ENCODE measurements around the gene ATXN1.

Gene ATXN1

DNA sequence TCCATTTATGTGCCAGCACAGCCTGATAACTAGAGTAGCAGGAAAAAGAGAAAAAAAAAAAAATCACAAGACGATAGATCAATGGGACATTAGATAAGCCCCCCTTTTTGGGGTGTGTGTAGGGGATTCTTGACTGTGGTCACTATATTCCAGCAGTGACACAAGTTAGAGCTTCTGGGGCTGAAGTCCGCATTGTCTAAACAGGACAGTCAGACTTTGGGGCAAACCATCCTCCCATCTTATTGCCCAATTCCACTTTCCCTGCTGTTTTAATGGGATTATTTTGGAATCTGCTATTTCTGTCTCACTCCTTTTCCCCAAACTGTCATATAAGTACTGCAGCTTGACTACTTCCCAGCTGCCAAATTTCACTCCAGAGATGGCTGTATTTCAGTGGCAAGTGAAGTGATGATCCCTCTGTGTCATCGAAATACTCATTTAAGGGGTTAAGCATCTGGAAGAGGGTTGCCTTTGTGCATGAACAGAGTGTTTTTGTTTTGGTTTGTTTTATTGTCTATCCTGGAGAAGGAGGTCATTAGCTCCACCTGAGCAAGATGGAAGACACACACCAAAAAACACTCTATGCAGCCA lies 182.5 kb downstream of the ATXN1 start:
- no peak overlapping the region for H2AK5ac ChIP-seq (ENCODE audit: low read depth, low read length)
- H4K91ac ChIP-seq (ENCODE audit: low read depth, low read length, poor library complexity) = no peak overlapping the region
- H3K4ac ChIP-seq (ENCODE audit: low read length) = no peak overlapping the region
- no peak overlapping the region for H2BK12ac ChIP-seq (ENCODE audit: low read length)
- no peak overlapping the region for H3K4me3 ChIP-seq (ENCODE audit: low read length in 2 of 2)
- H2BK120ac ChIP-seq (ENCODE audit: low read depth, low read length) = no peak overlapping the region
- H2AFZ ChIP-seq (ENCODE audit: low read length) = no peak overlapping the region
- no peak overlapping the region for H3K27ac ChIP-seq (replicated peaks; ENCODE audit: low read length)
- no peak overlapping the region for H3K23ac ChIP-seq (ENCODE audit: low read depth, low read length, poor library complexity)
- H3K9me3 ChIP-seq (replicated peaks in 1 of 2; ENCODE audit: control insufficient read depth in 2 of 2, insufficient read depth in 1 of 2, low read depth in 1 of 2, low read length in 2 of 2) = no peaks in the 10 kb centered on the region
- no peak overlapping the region for H3K9ac ChIP-seq (ENCODE audit: low read depth, low read length, poor library complexity)
- H3K27me3 ChIP-seq (ENCODE audit: control insufficient read depth in 3 of 3, insufficient read depth in 3 of 3, low read depth in 1 of 3, low read length in 3 of 3) = no peaks in the 10 kb centered on the region
- DNase-seq (ENCODE audit: low spot score) = no peak
- no peak overlapping the region for H3K18ac ChIP-seq (ENCODE audit: low read length)
- H4K8ac ChIP-seq (ENCODE audit: low read depth, low read length) = no peak overlapping the region
- H3K4me2 ChIP-seq (ENCODE audit: insufficient read depth, low read length, poor library complexity, severe bottlenecking) = no peak overlapping the region
- no CpG with 5 or more reads among the region's 3 CpGs for WGBS, 2 donors (ENCODE audit: extremely low coverage in 2 of 2, insufficient read length in 2 of 2, insufficient replicate concordance in 1 of 2)
- H2BK15ac ChIP-seq (ENCODE audit: low read length) = no peak overlapping the region
- H3K36me3 ChIP-seq (replicated peaks in 1 of 2; ENCODE audit: control insufficient read depth in 2 of 2, insufficient read depth in 2 of 2, low read length in 2 of 2) = no peaks in the 10 kb centered on the region
- H3K14ac ChIP-seq (ENCODE audit: low read length) = no peak overlapping the region
- H2BK5ac ChIP-seq (ENCODE audit: low read length) = no peak overlapping the region
- peaks cover 2% of the 10 kb centered on the region for H3K79me1 ChIP-seq (ENCODE audit: low read depth, low read length)
- no peaks in the 10 kb centered on the region for H3K4me1 ChIP-seq (ENCODE audit: control insufficient read depth in 2 of 2, insufficient read depth in 1 of 2, low read depth in 1 of 2, low read length in 2 of 2)

DNA sequence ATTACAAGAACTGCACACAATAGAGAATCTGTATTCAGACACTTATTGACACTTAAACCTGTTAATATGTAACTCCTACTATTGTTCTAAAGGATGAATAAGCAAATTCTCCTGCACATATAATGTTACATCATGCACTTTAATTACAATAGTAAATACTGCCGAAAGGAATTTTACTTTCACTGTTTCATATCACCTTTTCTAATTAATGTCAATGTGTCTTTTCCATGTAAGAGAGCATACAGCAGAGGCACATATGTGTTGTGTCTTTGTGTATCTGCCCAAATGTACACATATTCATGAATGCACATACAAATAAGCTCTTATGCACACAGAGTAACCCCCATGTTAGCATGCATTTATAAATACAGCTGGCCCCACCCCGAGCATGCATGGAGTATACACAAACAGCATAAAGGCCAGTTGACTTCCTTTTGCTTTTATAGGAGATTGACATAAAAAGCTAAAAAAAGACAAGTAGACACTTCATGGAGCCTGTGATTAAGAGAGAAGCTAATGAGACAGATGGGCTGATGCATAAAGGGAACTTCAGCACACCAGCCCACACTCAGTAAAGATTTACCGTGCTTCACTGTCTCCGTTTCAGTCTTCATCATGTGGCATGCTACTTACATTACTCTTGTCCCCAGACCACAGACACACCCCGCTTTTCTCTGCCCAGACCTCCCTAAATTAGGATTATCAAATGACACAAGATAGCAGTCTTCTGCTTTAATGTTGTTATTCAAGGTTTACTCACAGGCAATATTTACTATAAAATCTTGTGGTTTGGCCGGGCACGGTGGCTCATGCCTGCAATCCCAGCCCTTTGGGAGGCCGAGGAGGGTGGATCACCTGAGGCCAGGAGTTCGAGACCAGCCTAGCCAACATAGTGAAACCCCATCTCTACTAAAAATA lies 184.6 kb downstream of the ATXN1 start:
- Histone ChIP-seq H2BK5ac (ENCODE audit: low read length) (no peak overlapping the region), H3K4me2 (ENCODE audit: insufficient read depth, low read length, poor library complexity, severe bottlenecking) (no peak overlapping the region), H2AK5ac (ENCODE audit: low read depth, low read length) (no peak overlapping the region), H3K4me3 (ENCODE audit: low read length in 2 of 2) (no peak overlapping the region), H3K18ac (ENCODE audit: low read length) (no peak overlapping the region), H3K4me1 (ENCODE audit: control insufficient read depth in 2 of 2, insufficient read depth in 1 of 2, low read depth in 1 of 2, low read length in 2 of 2) (peaks cover 0 to 2% of the 10 kb centered on the region in 2 donors), H3K9me3 (replicated peaks in 1 of 2; ENCODE audit: control insufficient read depth in 2 of 2, insufficient read depth in 1 of 2, low read depth in 1 of 2, low read length in 2 of 2) (no peaks in the 10 kb centered on the region), H4K91ac (ENCODE audit: low read depth, low read length, poor library complexity) (no peak overlapping the region), H3K27me3 (ENCODE audit: control insufficient read depth in 3 of 3, insufficient read depth in 3 of 3, low read depth in 1 of 3, low read length in 3 of 3) (no peaks in the 10 kb centered on the region), H2BK120ac (ENCODE audit: low read depth, low read length) (no peak overlapping the region), H4K8ac (ENCODE audit: low read depth, low read length) (no peak overlapping the region), H3K9ac (ENCODE audit: low read depth, low read length, poor library complexity) (no peak overlapping the region), H2BK15ac (ENCODE audit: low read length) (no peak overlapping the region), H3K14ac (ENCODE audit: low read length) (no peak overlapping the region), H3K36me3 (replicated peaks in 1 of 2; ENCODE audit: control insufficient read depth in 2 of 2, insufficient read depth in 2 of 2, low read length in 2 of 2) (no peaks in the 10 kb centered on the region), H2BK12ac (ENCODE audit: low read length) (no peak overlapping the region), H3K27ac (replicated peaks; ENCODE audit: low read length) (no peak overlapping the region), H3K4ac (ENCODE audit: low read length) (no peak overlapping the region), H3K79me1 (ENCODE audit: low read depth, low read length) (peaks cover 2% of the 10 kb centered on the region), H3K23ac (ENCODE audit: low read depth, low read length, poor library complexity) (no peak overlapping the region), H2AFZ (ENCODE audit: low read length) (no peak overlapping the region)
- DNase-seq (ENCODE audit: low spot score) = no peak
- WGBS, 2 donors (ENCODE audit: extremely low coverage in 2 of 2, insufficient read length in 2 of 2, insufficient replicate concordance in 1 of 2) = no CpG with 5 or more reads among the region's 9 CpGs

DNA sequence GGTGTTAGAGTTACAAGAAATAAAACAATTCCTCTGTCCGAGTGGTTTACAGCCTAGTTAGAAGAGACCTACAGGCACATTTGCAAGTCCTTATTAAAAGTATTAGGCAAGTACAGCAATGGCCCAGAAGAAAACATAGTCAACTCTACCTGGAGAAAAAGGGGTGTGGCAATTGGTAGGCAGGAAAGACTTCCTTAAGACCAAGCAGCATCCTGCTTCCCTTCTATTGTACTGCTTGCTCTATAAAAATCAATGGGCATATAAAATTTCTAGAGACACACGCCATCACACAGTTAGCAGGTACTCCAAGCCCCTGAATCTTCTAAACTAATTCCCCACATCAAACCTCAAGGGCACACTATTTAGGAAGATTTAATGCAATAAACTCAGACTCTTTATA lies 185.6 kb downstream of the ATXN1 start:
- H3K4ac ChIP-seq (ENCODE audit: low read length) = no peak overlapping the region
- no peak overlapping the region for H3K18ac ChIP-seq (ENCODE audit: low read length)
- peaks cover 0 to 2% of the 10 kb centered on the region in 2 donors for H3K4me1 ChIP-seq (ENCODE audit: control insufficient read depth in 2 of 2, insufficient read depth in 1 of 2, low read depth in 1 of 2, low read length in 2 of 2)
- no peak overlapping the region for H2BK5ac ChIP-seq (ENCODE audit: low read length)
- H3K79me1 ChIP-seq (ENCODE audit: low read depth, low read length) = no peaks in the 10 kb centered on the region
- no peak overlapping the region for H3K23ac ChIP-seq (ENCODE audit: low read depth, low read length, poor library complexity)
- no peak overlapping the region for H3K4me2 ChIP-seq (ENCODE audit: insufficient read depth, low read length, poor library complexity, severe bottlenecking)
- no peak overlapping the region for H3K9ac ChIP-seq (ENCODE audit: low read depth, low read length, poor library complexity)
- DNase-seq (ENCODE audit: low spot score) = no peak
- no peaks in the 10 kb centered on the region for H3K9me3 ChIP-seq (replicated peaks in 1 of 2; ENCODE audit: control insufficient read depth in 2 of 2, insufficient read depth in 1 of 2, low read depth in 1 of 2, low read length in 2 of 2)
- no peak overlapping the region for H2BK12ac ChIP-seq (ENCODE audit: low read length)
- no peak overlapping the region for H4K91ac ChIP-seq (ENCODE audit: low read depth, low read length, poor library complexity)
- no peak overlapping the region for H3K27ac ChIP-seq (replicated peaks; ENCODE audit: low read length)
- H4K8ac ChIP-seq (ENCODE audit: low read depth, low read length) = no peak overlapping the region
- WGBS, 2 donors (ENCODE audit: extremely low coverage in 2 of 2, insufficient read length in 2 of 2, insufficient replicate concordance in 1 of 2) = no CpG with 5 or more reads among the region's 2 CpGs
- H2AFZ ChIP-seq (ENCODE audit: low read length) = no peak overlapping the region
- H3K27me3 ChIP-seq (ENCODE audit: control insufficient read depth in 3 of 3, insufficient read depth in 3 of 3, low read depth in 1 of 3, low read length in 3 of 3) = no peaks in the 10 kb centered on the region
- no peak overlapping the region for H3K14ac ChIP-seq (ENCODE audit: low read length)
- no peak overlapping the region for H2AK5ac ChIP-seq (ENCODE audit: low read depth, low read length)
- H3K36me3 ChIP-seq (replicated peaks in 1 of 2; ENCODE audit: control insufficient read depth in 2 of 2, insufficient read depth in 2 of 2, low read length in 2 of 2) = no peaks in the 10 kb centered on the region
- no peak overlapping the region for H2BK120ac ChIP-seq (ENCODE audit: low read depth, low read length)
- no peak overlapping the region for H3K4me3 ChIP-seq (ENCODE audit: low read length in 2 of 2)
- no peak overlapping the region for H2BK15ac ChIP-seq (ENCODE audit: low read length)

DNA sequence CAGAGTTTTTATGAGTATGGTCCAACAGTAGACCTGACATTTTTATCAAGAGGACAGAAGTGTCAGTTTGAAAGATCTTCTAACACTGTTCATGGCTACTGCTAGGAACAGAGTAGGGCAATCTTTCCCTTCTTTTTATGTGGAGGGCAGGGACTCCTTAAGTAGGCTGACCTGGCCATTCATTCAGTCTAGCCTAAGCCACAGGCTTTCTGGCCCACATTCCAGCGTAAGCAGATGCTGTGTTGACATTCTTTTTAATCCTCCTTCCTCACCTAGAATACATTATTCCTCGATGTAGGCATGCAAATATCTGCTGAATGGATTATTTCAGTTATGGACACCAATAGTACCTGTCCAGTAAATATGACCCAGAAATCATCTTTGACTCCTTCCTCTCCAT lies 188.3 kb downstream of the ATXN1 start:
- Histone ChIP-seq H3K9ac (ENCODE audit: low read depth, low read length, poor library complexity) (no peak overlapping the region), H3K18ac (ENCODE audit: low read length) (no peak overlapping the region), H3K27me3 (ENCODE audit: control insufficient read depth in 3 of 3, insufficient read depth in 3 of 3, low read depth in 1 of 3, low read length in 3 of 3) (no peaks in the 10 kb centered on the region), H2BK15ac (ENCODE audit: low read length) (no peak overlapping the region), H2AK5ac (ENCODE audit: low read depth, low read length) (no peak overlapping the region), H2AFZ (ENCODE audit: low read length) (no peak overlapping the region), H3K9me3 (replicated peaks in 1 of 2; ENCODE audit: control insufficient read depth in 2 of 2, insufficient read depth in 1 of 2, low read depth in 1 of 2, low read length in 2 of 2) (no peaks in the 10 kb centered on the region), H3K79me1 (ENCODE audit: low read depth, low read length) (no peaks in the 10 kb centered on the region), H3K4me2 (ENCODE audit: insufficient read depth, low read length, poor library complexity, severe bottlenecking) (no peak overlapping the region), H2BK12ac (ENCODE audit: low read length) (no peak overlapping the region), H4K8ac (ENCODE audit: low read depth, low read length) (no peak overlapping the region), H3K14ac (ENCODE audit: low read length) (no peak overlapping the region), H4K91ac (ENCODE audit: low read depth, low read length, poor library complexity) (no peak overlapping the region), H3K27ac (replicated peaks; ENCODE audit: low read length) (no peak overlapping the region), H3K4me1 (ENCODE audit: control insufficient read depth in 2 of 2, insufficient read depth in 1 of 2, low read depth in 1 of 2, low read length in 2 of 2) (peaks cover 0 to 2% of the 10 kb centered on the region in 2 donors), H2BK5ac (ENCODE audit: low read length) (no peak overlapping the region), H2BK120ac (ENCODE audit: low read depth, low read length) (no peak overlapping the region), H3K4ac (ENCODE audit: low read length) (no peak overlapping the region), H3K23ac (ENCODE audit: low read depth, low read length, poor library complexity) (no peak overlapping the region), H3K36me3 (replicated peaks in 1 of 2; ENCODE audit: control insufficient read depth in 2 of 2, insufficient read depth in 2 of 2, low read length in 2 of 2) (no peaks in the 10 kb centered on the region), H3K4me3 (ENCODE audit: low read length in 2 of 2) (no peak overlapping the region)
- DNase-seq (ENCODE audit: low spot score) = peak; percentile 15
- no CpG with 5 or more reads among the region's 2 CpGs for WGBS, 2 donors (ENCODE audit: extremely low coverage in 2 of 2, insufficient read length in 2 of 2, insufficient replicate concordance in 1 of 2)
